ENCODE data around the gene TOE1.

DNA sequence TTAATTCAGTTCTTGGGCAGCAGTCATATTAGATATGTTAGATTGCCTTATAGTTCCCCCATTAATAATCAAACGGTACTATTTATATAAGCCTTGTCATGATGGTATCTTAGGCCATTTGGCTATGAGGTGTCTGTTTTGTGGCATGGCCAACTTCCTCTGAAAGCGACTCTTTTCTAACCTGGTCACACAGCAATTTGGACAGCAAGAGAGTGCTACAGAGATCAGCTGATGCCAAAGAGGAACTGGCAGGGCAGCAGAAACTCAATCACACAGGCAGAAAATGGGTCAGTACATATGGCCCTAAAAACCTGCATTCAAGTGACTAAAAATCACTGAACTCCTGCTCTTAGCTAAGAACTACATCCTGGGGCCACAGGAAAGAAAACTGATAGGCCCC is 13.7 kb downstream of the TOE1 start:
- TF ChIP-seq, protein P1, sequence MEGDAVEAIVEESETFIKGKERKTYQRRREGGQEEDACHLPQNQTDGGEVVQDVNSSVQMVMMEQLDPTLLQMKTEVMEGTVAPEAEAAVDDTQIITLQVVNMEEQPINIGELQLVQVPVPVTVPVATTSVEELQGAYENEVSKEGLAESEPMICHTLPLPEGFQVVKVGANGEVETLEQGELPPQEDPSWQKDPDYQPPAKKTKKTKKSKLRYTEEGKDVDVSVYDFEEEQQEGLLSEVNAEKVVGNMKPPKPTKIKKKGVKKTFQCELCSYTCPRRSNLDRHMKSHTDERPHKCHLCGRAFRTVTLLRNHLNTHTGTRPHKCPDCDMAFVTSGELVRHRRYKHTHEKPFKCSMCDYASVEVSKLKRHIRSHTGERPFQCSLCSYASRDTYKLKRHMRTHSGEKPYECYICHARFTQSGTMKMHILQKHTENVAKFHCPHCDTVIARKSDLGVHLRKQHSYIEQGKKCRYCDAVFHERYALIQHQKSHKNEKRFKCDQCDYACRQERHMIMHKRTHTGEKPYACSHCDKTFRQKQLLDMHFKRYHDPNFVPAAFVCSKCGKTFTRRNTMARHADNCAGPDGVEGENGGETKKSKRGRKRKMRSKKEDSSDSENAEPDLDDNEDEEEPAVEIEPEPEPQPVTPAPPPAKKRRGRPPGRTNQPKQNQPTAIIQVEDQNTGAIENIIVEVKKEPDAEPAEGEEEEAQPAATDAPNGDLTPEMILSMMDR (IDR thresholded peaks at IDR 0.05 in 8 of 11, conservative IDR thresholded peaks at IDR 0.05 in 3 of 11) = no peak
- no peak for TF ChIP-seq POLR2AphosphoS5 (IDR thresholded peaks at IDR 0.05)
